Measurements from ENCODE around the gene CEP97.

DNA sequence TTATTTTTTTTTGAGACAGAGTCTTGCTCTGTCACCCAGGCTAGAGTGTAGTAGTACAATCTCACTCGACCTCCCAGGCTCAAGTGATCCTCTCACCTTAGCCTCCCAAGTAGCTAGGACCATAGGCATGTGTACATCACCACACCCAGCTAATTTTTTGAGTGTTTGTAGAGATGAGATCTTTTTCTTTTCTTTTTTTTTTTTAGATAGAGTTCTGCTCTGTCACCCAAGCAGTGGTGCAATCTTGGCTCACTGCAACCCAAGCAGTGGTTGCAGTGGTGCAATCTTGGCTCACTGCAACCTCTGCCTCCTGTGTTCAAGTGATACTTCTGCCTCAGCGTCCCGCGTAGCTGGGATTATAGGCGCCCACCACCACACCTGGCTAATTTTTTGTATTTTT is 5.2 kb downstream of the CEP97 start:
- TF ChIP-seq, protein P1, sequence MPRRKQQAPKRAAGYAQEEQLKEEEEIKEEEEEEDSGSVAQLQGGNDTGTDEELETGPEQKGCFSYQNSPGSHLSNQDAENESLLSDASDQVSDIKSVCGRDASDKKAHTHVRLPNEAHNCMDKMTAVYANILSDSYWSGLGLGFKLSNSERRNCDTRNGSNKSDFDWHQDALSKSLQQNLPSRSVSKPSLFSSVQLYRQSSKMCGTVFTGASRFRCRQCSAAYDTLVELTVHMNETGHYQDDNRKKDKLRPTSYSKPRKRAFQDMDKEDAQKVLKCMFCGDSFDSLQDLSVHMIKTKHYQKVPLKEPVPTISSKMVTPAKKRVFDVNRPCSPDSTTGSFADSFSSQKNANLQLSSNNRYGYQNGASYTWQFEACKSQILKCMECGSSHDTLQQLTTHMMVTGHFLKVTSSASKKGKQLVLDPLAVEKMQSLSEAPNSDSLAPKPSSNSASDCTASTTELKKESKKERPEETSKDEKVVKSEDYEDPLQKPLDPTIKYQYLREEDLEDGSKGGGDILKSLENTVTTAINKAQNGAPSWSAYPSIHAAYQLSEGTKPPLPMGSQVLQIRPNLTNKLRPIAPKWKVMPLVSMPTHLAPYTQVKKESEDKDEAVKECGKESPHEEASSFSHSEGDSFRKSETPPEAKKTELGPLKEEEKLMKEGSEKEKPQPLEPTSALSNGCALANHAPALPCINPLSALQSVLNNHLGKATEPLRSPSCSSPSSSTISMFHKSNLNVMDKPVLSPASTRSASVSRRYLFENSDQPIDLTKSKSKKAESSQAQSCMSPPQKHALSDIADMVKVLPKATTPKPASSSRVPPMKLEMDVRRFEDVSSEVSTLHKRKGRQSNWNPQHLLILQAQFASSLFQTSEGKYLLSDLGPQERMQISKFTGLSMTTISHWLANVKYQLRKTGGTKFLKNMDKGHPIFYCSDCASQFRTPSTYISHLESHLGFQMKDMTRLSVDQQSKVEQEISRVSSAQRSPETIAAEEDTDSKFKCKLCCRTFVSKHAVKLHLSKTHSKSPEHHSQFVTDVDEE (CRISPR knock-in tag; IDR thresholded peaks at IDR 0.05): no peak
- TF ChIP-seq SNAI2 (CRISPR knock-in tag; IDR thresholded peaks at IDR 0.05) (no peak), BACH2 (CRISPR knock-in tag; IDR thresholded peaks at IDR 0.05; ENCODE audit: borderline replicate concordance) (no peak), OSR1 (CRISPR knock-in tag; IDR thresholded peaks at IDR 0.05) (no peak), ZFP30 (CRISPR knock-in tag; IDR thresholded peaks at IDR 0.05) (no peak), ZC3H10 (CRISPR knock-in tag; IDR thresholded peaks at IDR 0.05) (no peak), RARB (CRISPR knock-in tag; IDR thresholded peaks at IDR 0.05) (no peak), ZNF565 (CRISPR knock-in tag; conservative IDR thresholded peaks at IDR 0.05; ENCODE audit: low read depth) (no peak), ARNTL (CRISPR knock-in tag; IDR thresholded peaks at IDR 0.05; ENCODE audit: borderline replicate concordance, low read depth) (no peak), ESRRG (CRISPR knock-in tag; IDR thresholded peaks at IDR 0.05) (no peak), TCF4 (CRISPR knock-in tag; IDR thresholded peaks at IDR 0.05; ENCODE audit: borderline replicate concordance) (no peak)
- TF ChIP-seq, protein P2, sequence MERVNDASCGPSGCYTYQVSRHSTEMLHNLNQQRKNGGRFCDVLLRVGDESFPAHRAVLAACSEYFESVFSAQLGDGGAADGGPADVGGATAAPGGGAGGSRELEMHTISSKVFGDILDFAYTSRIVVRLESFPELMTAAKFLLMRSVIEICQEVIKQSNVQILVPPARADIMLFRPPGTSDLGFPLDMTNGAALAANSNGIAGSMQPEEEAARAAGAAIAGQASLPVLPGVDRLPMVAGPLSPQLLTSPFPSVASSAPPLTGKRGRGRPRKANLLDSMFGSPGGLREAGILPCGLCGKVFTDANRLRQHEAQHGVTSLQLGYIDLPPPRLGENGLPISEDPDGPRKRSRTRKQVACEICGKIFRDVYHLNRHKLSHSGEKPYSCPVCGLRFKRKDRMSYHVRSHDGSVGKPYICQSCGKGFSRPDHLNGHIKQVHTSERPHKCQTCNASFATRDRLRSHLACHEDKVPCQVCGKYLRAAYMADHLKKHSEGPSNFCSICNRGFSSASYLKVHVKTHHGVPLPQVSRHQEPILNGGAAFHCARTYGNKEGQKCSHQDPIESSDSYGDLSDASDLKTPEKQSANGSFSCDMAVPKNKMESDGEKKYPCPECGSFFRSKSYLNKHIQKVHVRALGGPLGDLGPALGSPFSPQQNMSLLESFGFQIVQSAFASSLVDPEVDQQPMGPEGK (CRISPR knock-in tag; IDR thresholded peaks at IDR 0.05; ENCODE audit: borderline replicate concordance): no peak
